ENCODE data around the gene NUCB1. TPM values are rescaled to one million over a fixed set of nuclear protein-coding genes. Genes with fewer than 3 reads are reported as not detected.

NUCB1 gene
- total and polyA plus RNA-seq, 9 of the 15 experiments (the other 6 are each of a cell fraction or from before 2014, with no cell fraction given): 3.1 to 153 (median 71.7) TPM

GRCh38 chr19:48965806-48966540 lies 65.9 kb downstream of the NUCB1 start (continued):
- no peak for TF ChIP-seq CBX5 (IDR thresholded peaks at IDR 0.05; ENCODE audit: borderline replicate concordance, low read depth)
- peak in 1 of 2 experiments; percentile 7; a peak in 3 of 4 replicates for TF ChIP-seq MLLT1 (IDR thresholded peaks at IDR 0.05)
- no peak for TF ChIP-seq ZBTB49 (CRISPR knock-in tag; IDR thresholded peaks at IDR 0.05; ENCODE audit: borderline replicate concordance)
- TF ChIP-seq YBX1 (IDR thresholded peaks at IDR 0.05): no peak
- no peak for TF ChIP-seq CAMTA2 (CRISPR knock-in tag; conservative IDR thresholded peaks at IDR 0.05)
- TF ChIP-seq SIX5 (IDR thresholded peaks at IDR 0.05; ENCODE audit: borderline replicate concordance in 1 of 2, insufficient read depth in 1 of 2, low read depth in 1 of 2, low read length in 2 of 2): peak; percentile 81 to 85
- TF ChIP-seq MITF (IDR thresholded peaks at IDR 0.05): no peak
- TF ChIP-seq ZNF133 (CRISPR knock-in tag; IDR thresholded peaks at IDR 0.05): no peak
- TF ChIP-seq PHB (CRISPR knock-in tag; IDR thresholded peaks at IDR 0.05): peak; percentile 86; the same call in 1 of the 2 replicates
- TF ChIP-seq CLOCK (CRISPR knock-in tag; IDR thresholded peaks at IDR 0.05; ENCODE audit: borderline replicate concordance): no peak
- TF ChIP-seq EGR1 (conservative IDR thresholded peaks at IDR 0.05): 0 out of 2 replicates have a peak, but pooled peaks have one; percentile 4
- TF ChIP-seq CGGBP1 (CRISPR knock-in tag; IDR thresholded peaks at IDR 0.05): no peak
- no peak for TF ChIP-seq NUFIP1 (IDR thresholded peaks at IDR 0.05; ENCODE audit: partially characterized antibody)
- no peak for TF ChIP-seq HIVEP1 (CRISPR knock-in tag; IDR thresholded peaks at IDR 0.05)
- no peak for TF ChIP-seq HSF4 (CRISPR knock-in tag; IDR thresholded peaks at IDR 0.05; ENCODE audit: borderline replicate concordance)
- TF ChIP-seq CREB3 (tag; conservative IDR thresholded peaks at IDR 0.05; ENCODE audit: low read depth): no peak
